Endodermal cell (in vitro differentiated cells): ENCODE measurements around the gene MCIDAS. TPM values are rescaled to one million over a fixed set of nuclear protein-coding genes. Genes with fewer than 3 reads are reported as not detected.

Source experiments
- DNase-seq: peaks from one replicate; pipeline ENCODE4 v3.0.0-alpha.2; 2017
- H3K27ac ChIP-seq: 2 replicates; pipeline ENCODE4 v1.5.1; 2013; ENCODE audit warnings: mild to moderate bottlenecking, low read depth, low read length, moderate library complexity
- H3K27me3 ChIP-seq: 2 replicates; pipeline ENCODE4 v1.6.1; 2013; ENCODE audit warnings: mild to moderate bottlenecking, low read length, moderate library complexity; ENCODE audit not compliant: insufficient read depth, control insufficient read depth, poor library complexity, severe bottlenecking
- H3K36me3 ChIP-seq: 2 replicates; pipeline ENCODE4 v1.7.0; 2013; ENCODE audit warnings: mild to moderate bottlenecking, low read length, moderate library complexity; ENCODE audit not compliant: control insufficient read depth, insufficient read depth
- H3K4me1 ChIP-seq: one replicate; pipeline ENCODE4 v1.7.0; 2013; ENCODE audit warnings: low read length; ENCODE audit not compliant: control insufficient read depth, insufficient read depth
- H3K4me3 ChIP-seq: 2 replicates; pipeline ENCODE4 v1.5.1; 2013; ENCODE audit warnings: mild to moderate bottlenecking, low read length, moderate library complexity
- H3K9ac ChIP-seq: 2 replicates; pipeline ENCODE4 v1.6.1; 2013; ENCODE audit warnings: mild to moderate bottlenecking, low read length, moderate library complexity; ENCODE audit not compliant: poor library complexity, severe bottlenecking; ENCODE audit errors: extremely low read depth
- H3K9me3 ChIP-seq: 2 replicates; pipeline ENCODE4 v1.6.1; 2013; ENCODE audit warnings: mild to moderate bottlenecking, low read length, moderate library complexity; ENCODE audit not compliant: control insufficient read depth
- H3K27ac Mint-ChIP-seq: 2 replicates; pipeline ENCODE4 v1.8.0; 2020; ENCODE audit warnings: mixed read lengths
- H3K27me3 Mint-ChIP-seq: 2 replicates; pipeline ENCODE4 v1.8.0; 2021; ENCODE audit warnings: mild to moderate bottlenecking, mixed read lengths; ENCODE audit not compliant: insufficient read depth
- H3K36me3 Mint-ChIP-seq: 2 replicates; pipeline ENCODE4 v1.8.0; 2020; ENCODE audit warnings: low read depth, mixed read lengths
- H3K4me1 Mint-ChIP-seq: 2 replicates; pipeline ENCODE4 v1.8.0; 2020; ENCODE audit warnings: mixed read lengths
- H3K4me3 Mint-ChIP-seq: 2 replicates; pipeline ENCODE4 v1.8.0; 2020; ENCODE audit warnings: mild to moderate bottlenecking, moderate library complexity, mixed read lengths
- H3K9me3 Mint-ChIP-seq: 2 replicates; pipeline ENCODE4 v1.8.0; 2020; ENCODE audit warnings: mild to moderate bottlenecking, mixed read lengths
- WGBS, 2 experiments: methylation state at CpG; one replicate each; pipeline versions ENCODE4 v1.1.5 to v1.1.7; 2013; ENCODE audit warnings: missing lambda C conversion rate in 2 of 2, mixed read lengths in 1 of 2; ENCODE audit not compliant: insufficient coverage in 1 of 2, insufficient read length in 1 of 2; 5-methylcytosine and 5-hydroxymethylcytosine counted together
- total RNA-seq, 2 donors: library from RNA; stranded (reverse); fragmentation: NEBNext Ultra II Directional in 1 of 2; extraction: Animal tissue kit (Norgen Biotek cat#: 25700) in 1 of 2; gene quantifications; 2 replicates in 1 of 2; 3 replicates in 1 of 2; pipeline ENCODE4 v1.2.1, GENCODE V29; 2021
- TF ChIP-seq, protein P1 (sequence below): fragments of 200-600 bp; sonication (generic); conservative IDR thresholded peaks from 2 replicates; pipeline ENCODE4 v1.5.0; 2021; ENCODE audit warnings: antibody characterized with exemption, mild to moderate bottlenecking

MCIDAS gene
- total RNA-seq, 2 donors from 2014 or later = 0.58 to 1.4 TPM

DNA sequence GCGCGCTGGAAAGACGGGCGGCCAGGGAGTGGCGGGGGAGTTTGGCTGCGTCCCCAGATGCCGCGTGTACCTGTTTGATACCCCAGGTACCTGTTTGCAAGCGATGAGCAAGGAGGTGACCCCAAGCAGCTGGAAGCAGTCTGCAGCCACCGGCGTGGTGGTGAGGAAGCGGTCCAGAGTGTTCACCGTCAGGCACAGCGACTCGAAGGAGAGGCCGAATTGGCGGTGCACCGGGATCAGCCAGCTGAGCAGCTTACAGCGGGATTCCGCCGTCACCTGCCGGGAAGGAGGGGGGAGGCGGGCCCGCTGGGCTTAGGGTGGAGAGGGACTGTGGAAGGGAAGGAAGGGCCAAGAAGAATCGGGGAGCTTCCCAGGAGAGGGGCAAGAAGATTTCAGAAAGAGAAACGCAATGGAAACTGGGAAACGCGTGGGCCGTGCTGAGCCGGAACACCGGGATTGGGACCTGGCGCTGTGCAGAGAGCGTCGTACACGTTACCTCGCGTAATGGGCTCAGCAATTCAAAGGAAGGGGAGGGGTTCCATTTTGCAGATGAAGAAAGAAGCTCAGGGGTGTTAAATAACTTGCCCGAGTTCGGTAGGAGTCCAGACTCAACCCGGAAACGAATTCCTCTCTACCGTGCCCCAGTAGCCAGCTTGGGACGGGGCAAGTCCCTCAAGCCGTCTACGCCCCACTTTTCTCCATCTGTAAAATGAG, 5.3 kb upstream of the MCIDAS start:
- Histone ChIP-seq H3K4me1 (peaks cover 14% of the 10 kb centered on the region), H3K4me3 (peak overlapping the region; percentile 86), H3K27me3 (peaks cover 93% of the 10 kb centered on the region), H3K9me3 (no peaks in the 10 kb centered on the region), H3K36me3 (no peaks in the 10 kb centered on the region), H3K27ac (no peak overlapping the region), H3K9ac (no peak overlapping the region)
- Mint-ChIP-seq H3K9me3 (no peaks in the 10 kb centered on the region), H3K4me3 (peak overlapping the region; percentile 80), H3K36me3 (no peaks in the 10 kb centered on the region), H3K27me3 (peaks cover 91% of the 10 kb centered on the region), H3K4me1 (peaks cover 11% of the 10 kb centered on the region), H3K27ac (no peak overlapping the region)
- 1% methylated on average over 36 to 45 of the region's 45 CpGs for WGBS, 2 experiments
- peak; percentile 84 for DNase-seq
- TF ChIP-seq, protein P1, sequence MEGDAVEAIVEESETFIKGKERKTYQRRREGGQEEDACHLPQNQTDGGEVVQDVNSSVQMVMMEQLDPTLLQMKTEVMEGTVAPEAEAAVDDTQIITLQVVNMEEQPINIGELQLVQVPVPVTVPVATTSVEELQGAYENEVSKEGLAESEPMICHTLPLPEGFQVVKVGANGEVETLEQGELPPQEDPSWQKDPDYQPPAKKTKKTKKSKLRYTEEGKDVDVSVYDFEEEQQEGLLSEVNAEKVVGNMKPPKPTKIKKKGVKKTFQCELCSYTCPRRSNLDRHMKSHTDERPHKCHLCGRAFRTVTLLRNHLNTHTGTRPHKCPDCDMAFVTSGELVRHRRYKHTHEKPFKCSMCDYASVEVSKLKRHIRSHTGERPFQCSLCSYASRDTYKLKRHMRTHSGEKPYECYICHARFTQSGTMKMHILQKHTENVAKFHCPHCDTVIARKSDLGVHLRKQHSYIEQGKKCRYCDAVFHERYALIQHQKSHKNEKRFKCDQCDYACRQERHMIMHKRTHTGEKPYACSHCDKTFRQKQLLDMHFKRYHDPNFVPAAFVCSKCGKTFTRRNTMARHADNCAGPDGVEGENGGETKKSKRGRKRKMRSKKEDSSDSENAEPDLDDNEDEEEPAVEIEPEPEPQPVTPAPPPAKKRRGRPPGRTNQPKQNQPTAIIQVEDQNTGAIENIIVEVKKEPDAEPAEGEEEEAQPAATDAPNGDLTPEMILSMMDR = no peak

DNA sequence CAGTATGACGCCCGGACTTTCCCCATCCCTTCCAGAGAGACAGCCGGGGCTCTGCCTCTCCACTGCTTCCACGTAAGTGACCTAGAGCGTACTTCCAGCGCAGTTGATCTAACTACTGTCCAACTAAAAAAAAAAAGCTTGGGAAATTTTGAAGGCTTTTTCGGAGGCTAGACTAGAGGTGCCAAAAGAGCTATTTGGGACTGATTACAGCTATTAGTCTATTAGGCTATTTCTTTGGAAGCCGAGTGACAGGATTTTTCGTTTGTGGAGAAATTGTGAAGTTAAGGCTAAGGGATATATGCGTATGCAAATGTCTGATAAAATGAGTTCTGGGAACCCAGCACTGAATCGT, 4.8 kb upstream of the MCIDAS start:
- H3K27me3 ChIP-seq = peaks cover 97% of the 10 kb centered on the region
- DNase-seq = no peak
- no peak overlapping the region for H3K27ac ChIP-seq
- H3K9me3 ChIP-seq = no peaks in the 10 kb centered on the region
- peaks cover 15% of the 10 kb centered on the region for H3K4me1 ChIP-seq
- peaks cover 90% of the 10 kb centered on the region for H3K27me3 Mint-ChIP-seq
- no peak overlapping the region for H3K27ac Mint-ChIP-seq
- peak overlapping the region; percentile 80 for H3K4me3 Mint-ChIP-seq
- TF ChIP-seq, protein P1 = no peak
- H3K4me3 ChIP-seq = peak overlapping the region; percentile 86
- no peak overlapping the region for H3K9ac ChIP-seq
- no peaks in the 10 kb centered on the region for H3K36me3 ChIP-seq
- H3K4me1 Mint-ChIP-seq = peaks cover 10% of the 10 kb centered on the region
- H3K36me3 Mint-ChIP-seq = no peaks in the 10 kb centered on the region
- 5% methylated on average over 7 to 11 of the region's 11 CpGs for WGBS, 2 experiments
- no peaks in the 10 kb centered on the region for H3K9me3 Mint-ChIP-seq

DNA sequence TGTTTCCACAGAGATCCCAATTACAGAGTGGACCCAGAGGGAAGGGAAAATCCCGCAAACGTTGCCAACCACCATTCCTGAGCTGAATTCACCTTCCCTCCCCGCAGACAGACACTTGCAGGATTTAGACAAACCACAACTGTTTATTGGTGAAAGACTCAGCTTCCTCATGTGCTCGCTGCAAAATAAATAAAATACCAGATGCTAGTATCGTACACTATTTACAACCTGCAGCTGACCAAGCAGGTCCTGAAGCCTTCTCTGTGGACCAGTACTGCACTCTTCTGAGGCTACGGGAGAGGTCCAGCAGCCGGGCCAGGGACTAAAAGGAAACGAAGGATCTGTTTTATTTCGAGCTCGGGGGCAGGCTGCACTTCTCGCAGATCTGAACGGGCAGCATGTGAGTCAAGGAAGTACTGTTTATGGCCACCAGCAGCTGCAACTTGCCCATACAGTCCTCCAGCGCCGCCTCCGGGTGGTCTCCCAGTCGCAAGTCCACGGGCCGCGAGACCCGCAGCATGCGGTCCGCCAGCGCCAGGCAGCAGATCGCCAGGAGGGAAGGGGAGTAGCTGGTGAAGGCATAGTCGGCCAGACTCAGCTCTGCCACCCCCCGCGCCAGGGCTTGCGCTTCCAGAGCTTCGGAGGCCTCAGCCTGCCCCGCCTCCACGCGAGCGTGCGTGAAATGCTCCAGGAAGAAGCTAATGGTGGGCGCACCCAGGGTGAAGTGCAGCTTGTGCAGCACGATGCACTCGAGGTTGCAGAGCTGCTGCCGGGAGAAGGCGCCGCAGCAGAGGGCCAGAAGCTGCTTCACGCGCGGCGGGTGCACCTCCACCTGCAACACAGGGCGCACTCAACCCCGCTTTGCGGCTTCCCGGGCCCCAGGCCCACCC, 4.2 kb upstream of the MCIDAS start:
- Histone ChIP-seq H3K9ac (no peak overlapping the region), H3K4me3 (peak overlapping the region; percentile 86), H3K4me1 (peaks cover 17% of the 10 kb centered on the region), H3K36me3 (no peaks in the 10 kb centered on the region), H3K9me3 (no peaks in the 10 kb centered on the region), H3K27me3 (peaks cover 97% of the 10 kb centered on the region), H3K27ac (no peak overlapping the region)
- TF ChIP-seq, protein P1 = peak; percentile 42
- DNase-seq = peak; percentile 71
- H3K27ac Mint-ChIP-seq = no peak overlapping the region
- peaks cover 7% of the 10 kb centered on the region for H3K4me1 Mint-ChIP-seq
- no peaks in the 10 kb centered on the region for H3K9me3 Mint-ChIP-seq
- 6 to 11% methylated on average over 16 to 48 of the region's 48 CpGs for WGBS, 2 experiments
- H3K36me3 Mint-ChIP-seq = no peaks in the 10 kb centered on the region
- peak overlapping the region; percentile 80 for H3K4me3 Mint-ChIP-seq
- peaks cover 86% of the 10 kb centered on the region for H3K27me3 Mint-ChIP-seq
